Ishikawa (cell line): Measurements from ENCODE around the gene HABP4.

Experiments used
- CEBPB ChIP-seq: IDR thresholded peaks from 2 replicates; pipeline ENCODE4 v1.6.1; 2012
- CREB1 ChIP-seq: IDR thresholded peaks from 2 replicates; pipeline ENCODE4 v1.6.1; 2012; ENCODE audit warnings: low read depth
- EGR1 ChIP-seq: IDR thresholded peaks from 2 replicates; pipeline ENCODE4 v1.6.1; 2012
- EP300 ChIP-seq: IDR thresholded peaks from 2 replicates; pipeline ENCODE4 v1.6.1; 2012; ENCODE audit warnings: borderline replicate concordance
- FOXM1 ChIP-seq: IDR thresholded peaks from 2 replicates; pipeline ENCODE4 v1.6.1; 2012; ENCODE audit warnings: low read depth, borderline replicate concordance
- NFIC ChIP-seq: IDR thresholded peaks from 2 replicates; pipeline ENCODE4 v1.6.1; 2012
- RAD21 ChIP-seq: IDR thresholded peaks from 2 replicates; pipeline ENCODE4 v1.6.1; 2012; ENCODE audit warnings: low read depth
- TAF1 ChIP-seq: IDR thresholded peaks from 2 replicates; pipeline ENCODE4 v1.6.1; 2012; ENCODE audit warnings: low read depth, mild to moderate bottlenecking
- TCF12 ChIP-seq: IDR thresholded peaks from 2 replicates; pipeline ENCODE4 v1.6.1; 2012; ENCODE audit warnings: low read depth
- TEAD4 ChIP-seq: IDR thresholded peaks from 2 replicates; pipeline ENCODE4 v1.6.1; 2012
- YY1 ChIP-seq: IDR thresholded peaks from 2 replicates; pipeline ENCODE4 v1.6.1; 2012; ENCODE audit warnings: low read depth
- ZBTB7A ChIP-seq: IDR thresholded peaks from 2 replicates; pipeline ENCODE4 v1.6.1; 2012; ENCODE audit warnings: low read depth
- TF ChIP-seq, protein P1 (sequence below): IDR thresholded peaks from 2 replicates; pipeline ENCODE4 v1.6.1; 2012
- TF ChIP-seq, protein P2 (sequence below): IDR thresholded peaks from 2 replicates; pipeline ENCODE4 v1.6.1; 2012
- TF ChIP-seq, protein P3 (sequence below): IDR thresholded peaks from 2 replicates; pipeline ENCODE4 v1.6.1; 2012; ENCODE audit warnings: low read depth, mild to moderate bottlenecking

HABP4 gene

DNA sequence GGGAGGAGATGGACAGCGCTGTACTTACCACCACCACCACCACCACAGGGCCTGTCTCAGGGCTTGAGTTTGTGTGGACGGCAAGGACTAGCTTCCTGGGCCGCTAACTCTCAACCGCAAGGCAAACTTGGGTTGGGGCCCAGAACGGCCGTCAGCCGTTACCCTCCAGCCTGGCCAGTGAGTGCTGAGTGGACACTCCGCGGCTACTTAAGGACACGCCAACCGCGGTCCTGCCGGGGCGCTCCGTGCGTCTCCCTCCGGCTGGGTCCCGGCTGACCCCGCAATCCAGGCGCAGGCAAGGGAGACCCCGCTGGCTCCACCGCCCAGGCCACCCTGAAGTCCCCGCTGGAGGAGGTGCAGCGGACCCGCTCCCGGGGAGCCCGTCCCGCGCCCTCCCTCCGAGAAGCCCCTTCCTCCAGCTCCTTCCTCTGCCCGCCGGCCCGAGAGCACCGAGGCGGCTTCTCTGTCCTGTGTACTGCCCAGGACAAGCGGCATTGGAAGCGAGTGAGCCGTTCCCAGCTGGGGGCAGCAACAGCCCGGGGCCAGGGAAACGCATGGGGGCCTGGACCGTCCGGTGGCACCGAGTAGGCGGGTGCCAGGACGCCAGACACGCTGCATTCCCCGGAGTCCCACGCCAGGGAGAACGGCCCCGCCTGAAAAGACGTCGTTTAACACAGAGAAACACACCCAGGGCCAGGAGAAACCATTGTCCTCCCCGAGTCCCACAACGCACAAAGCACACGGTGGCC is 46.6 kb downstream of the HABP4 start:
- TF ChIP-seq FOXM1: no peak
- no peak for TF ChIP-seq EP300
- TF ChIP-seq NFIC: no peak
- TF ChIP-seq RAD21: no peak
- TF ChIP-seq ZBTB7A: no peak
- TF ChIP-seq, protein P1, sequence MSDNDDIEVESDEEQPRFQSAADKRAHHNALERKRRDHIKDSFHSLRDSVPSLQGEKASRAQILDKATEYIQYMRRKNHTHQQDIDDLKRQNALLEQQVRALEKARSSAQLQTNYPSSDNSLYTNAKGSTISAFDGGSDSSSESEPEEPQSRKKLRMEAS: no peak
- TF ChIP-seq TEAD4: no peak
- TF ChIP-seq, protein P2, sequence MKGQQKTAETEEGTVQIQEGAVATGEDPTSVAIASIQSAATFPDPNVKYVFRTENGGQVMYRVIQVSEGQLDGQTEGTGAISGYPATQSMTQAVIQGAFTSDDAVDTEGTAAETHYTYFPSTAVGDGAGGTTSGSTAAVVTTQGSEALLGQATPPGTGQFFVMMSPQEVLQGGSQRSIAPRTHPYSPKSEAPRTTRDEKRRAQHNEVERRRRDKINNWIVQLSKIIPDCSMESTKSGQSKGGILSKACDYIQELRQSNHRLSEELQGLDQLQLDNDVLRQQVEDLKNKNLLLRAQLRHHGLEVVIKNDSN: no peak
- no peak for TF ChIP-seq CEBPB
- TF ChIP-seq TCF12: no peak

DNA sequence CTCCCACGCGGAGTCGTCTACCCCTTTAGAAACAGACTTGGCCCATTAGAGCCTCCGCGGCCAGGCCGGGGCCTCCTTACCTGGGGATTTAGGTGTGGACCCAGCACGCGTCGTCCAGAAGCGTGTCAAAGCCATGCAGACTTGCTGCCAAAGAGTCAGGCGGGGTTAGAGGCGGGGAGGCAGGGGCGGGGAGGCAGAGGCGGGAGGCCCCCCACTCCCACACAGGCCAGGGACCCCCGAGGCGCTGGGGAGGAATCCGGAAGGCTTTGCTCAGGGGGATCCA is 47.1 kb downstream of the HABP4 start:
- TF ChIP-seq EGR1 (no peak), CEBPB (no peak)

DNA sequence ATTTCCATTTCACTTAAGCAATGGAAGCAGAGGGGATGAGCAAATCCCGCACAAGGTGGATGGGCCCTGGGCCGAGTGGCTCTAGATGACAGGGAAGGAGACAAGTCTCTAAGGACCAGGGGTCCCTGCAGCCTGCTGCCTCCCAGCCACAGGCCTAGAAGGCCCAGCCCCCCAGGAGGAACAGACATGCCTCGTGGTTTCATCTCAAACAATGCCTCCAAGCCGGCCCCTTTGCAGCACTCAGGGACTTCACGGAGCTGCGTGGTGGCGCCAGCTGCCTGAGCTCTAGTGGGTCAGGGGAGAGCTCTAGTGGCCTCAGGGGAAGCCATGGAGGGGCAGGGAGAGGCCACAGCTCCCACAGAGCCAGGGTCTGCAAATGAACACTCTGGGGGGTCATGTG is 48.8 kb downstream of the HABP4 start:
- TF ChIP-seq NFIC (no peak), EP300 (no peak), FOXM1 (no peak)

DNA sequence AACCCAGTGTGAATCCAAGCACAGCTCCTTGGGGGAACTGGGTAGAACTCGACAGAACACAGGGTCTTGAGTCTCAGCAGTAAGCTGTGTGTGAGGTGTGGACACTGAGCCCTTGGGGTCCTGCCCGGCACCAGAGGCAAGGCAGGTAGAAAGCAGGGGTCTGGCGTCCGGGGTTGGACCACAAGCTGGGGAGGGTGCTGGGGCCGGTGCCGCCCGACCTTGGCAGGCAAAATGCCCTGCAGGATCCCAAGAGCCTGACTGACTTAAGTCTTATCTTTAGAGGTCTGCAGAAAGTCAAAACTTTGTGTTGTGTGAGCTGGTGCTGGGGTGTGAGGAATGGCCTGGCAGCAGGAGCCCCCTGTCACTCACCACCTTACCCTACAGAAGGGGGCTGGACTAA is 49.3 kb downstream of the HABP4 start:
- TF ChIP-seq CEBPB (no peak), YY1 (no peak), ZBTB7A (no peak), EP300 (no peak), EGR1 (no peak), RAD21 (no peak), TAF1 (no peak)
- TF ChIP-seq, protein P1: no peak

DNA sequence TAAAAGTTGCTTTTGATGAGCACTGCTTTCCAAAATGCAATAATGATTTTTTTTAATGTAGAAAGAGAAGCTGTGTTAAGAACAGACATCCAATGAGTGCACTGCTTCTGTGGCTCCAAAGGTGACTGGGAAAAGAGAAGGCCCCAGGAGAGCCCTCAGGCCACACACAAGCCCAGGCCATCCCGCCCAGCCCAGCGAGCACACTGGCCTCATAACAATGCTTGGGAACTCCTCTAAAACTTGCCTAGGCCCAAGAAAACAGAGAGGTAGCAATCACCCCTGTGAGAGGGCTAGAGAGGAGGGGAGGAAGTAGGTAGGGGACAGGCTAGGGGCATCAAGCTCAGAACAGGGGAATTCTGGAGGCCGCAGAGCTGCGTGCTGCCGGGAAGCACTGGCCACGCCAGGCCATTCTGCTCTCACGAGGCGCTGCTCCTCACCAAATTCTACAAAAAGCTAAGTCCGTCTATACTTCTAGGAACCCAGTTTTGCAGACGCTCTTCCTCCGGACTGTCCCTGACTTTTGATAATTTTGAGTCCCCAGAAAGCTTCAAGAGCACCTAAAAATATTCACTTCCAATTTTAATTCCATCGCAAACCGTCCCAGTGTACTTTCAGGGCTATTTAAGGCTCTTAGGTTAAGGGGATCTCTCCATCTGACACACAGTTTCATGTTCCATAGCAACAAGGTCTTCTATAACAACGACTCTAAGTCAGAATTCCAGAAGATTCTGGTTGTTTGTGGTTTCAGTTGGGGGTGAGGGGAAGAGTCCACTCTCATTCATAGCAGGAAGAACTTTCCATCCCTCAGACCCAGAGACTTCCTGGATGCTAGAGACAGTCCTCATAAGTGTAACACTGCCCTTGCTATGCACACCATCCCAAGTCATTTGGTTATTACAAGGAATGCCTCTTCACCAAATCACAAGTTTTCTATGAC is 51.0 kb downstream of the HABP4 start:
- no peak for TF ChIP-seq NFIC
- TF ChIP-seq ZBTB7A: no peak
- TF ChIP-seq, protein P1: no peak
- no peak for TF ChIP-seq YY1
- TF ChIP-seq RAD21: no peak
- no peak for TF ChIP-seq TCF12
- no peak for TF ChIP-seq EGR1
- TF ChIP-seq TAF1: no peak
- TF ChIP-seq, protein P2: no peak
- TF ChIP-seq, protein P3, sequence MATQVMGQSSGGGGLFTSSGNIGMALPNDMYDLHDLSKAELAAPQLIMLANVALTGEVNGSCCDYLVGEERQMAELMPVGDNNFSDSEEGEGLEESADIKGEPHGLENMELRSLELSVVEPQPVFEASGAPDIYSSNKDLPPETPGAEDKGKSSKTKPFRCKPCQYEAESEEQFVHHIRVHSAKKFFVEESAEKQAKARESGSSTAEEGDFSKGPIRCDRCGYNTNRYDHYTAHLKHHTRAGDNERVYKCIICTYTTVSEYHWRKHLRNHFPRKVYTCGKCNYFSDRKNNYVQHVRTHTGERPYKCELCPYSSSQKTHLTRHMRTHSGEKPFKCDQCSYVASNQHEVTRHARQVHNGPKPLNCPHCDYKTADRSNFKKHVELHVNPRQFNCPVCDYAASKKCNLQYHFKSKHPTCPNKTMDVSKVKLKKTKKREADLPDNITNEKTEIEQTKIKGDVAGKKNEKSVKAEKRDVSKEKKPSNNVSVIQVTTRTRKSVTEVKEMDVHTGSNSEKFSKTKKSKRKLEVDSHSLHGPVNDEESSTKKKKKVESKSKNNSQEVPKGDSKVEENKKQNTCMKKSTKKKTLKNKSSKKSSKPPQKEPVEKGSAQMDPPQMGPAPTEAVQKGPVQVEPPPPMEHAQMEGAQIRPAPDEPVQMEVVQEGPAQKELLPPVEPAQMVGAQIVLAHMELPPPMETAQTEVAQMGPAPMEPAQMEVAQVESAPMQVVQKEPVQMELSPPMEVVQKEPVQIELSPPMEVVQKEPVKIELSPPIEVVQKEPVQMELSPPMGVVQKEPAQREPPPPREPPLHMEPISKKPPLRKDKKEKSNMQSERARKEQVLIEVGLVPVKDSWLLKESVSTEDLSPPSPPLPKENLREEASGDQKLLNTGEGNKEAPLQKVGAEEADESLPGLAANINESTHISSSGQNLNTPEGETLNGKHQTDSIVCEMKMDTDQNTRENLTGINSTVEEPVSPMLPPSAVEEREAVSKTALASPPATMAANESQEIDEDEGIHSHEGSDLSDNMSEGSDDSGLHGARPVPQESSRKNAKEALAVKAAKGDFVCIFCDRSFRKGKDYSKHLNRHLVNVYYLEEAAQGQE: no peak
- TF ChIP-seq TEAD4: no peak
- TF ChIP-seq CEBPB: no peak
- no peak for TF ChIP-seq FOXM1
- TF ChIP-seq CREB1: no peak
- no peak for TF ChIP-seq EP300

DNA sequence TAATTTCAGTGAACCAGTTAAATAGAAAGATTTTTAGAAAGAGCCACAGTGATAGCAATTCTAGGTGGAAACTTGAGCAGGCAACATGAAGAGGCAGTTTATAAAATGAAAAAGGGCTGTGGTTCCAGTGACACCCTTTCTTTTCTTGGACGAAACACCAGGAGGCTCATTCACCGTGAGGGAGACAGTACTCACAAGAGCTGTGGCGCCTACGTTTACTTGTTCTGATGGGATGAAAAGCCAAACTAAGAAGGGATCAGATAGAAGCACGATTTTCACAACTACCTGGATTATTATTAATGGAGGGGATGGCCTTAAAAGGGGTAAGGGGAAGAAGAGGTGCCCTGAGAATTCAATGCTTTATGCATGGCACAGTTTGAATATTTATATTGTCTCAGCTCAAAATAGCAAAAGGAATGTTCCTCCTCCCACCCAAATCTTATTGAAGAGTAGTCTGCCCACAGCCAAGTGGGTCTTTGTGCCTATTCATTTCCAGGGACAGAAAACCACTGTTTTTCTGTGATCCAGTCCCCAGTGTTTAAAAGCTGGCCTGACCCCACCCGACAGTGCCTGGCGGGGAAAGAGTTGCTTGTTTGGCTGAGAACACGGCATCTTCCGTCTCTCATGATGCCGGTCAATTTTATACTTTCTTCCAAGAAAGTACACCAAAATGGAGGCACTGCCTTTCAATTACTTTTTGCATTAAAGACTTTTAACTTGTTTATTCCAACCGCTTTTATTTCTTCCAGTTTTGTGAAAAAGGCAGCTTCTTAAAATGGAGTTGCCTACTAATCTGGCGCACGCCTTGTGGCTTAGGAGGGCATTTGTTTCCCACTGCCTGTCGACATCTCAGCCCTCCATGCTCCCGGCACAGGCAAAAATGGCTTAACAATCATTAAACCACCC is 51.9 kb downstream of the HABP4 start:
- TF ChIP-seq TCF12: no peak
- TF ChIP-seq TAF1: no peak
- no peak for TF ChIP-seq CEBPB
- TF ChIP-seq, protein P1: no peak
- no peak for TF ChIP-seq FOXM1
- TF ChIP-seq ZBTB7A: no peak
- no peak for TF ChIP-seq EP300
- TF ChIP-seq, protein P3: no peak
- TF ChIP-seq TEAD4: no peak
- TF ChIP-seq, protein P2: no peak
- TF ChIP-seq NFIC: no peak
- no peak for TF ChIP-seq RAD21
- no peak for TF ChIP-seq CREB1
